GM18499 (cell line): Measurements from ENCODE around the gene FCAR.
"Not testable (repeated sequence)": the region's sequence is repeated elsewhere in the genome, so short reads cannot be mapped to it uniquely, and the experiment has no call there.

Experiments
- ATAC-seq: cut with Tn5 transposase; IDR thresholded peaks from one replicate; pipeline ENCODE4 v1.9.1; 2021; ENCODE audit warnings: moderate number of reproducible peaks; ENCODE audit not compliant: insufficient read depth, unreplicated experiment

The FCAR gene

DNA sequence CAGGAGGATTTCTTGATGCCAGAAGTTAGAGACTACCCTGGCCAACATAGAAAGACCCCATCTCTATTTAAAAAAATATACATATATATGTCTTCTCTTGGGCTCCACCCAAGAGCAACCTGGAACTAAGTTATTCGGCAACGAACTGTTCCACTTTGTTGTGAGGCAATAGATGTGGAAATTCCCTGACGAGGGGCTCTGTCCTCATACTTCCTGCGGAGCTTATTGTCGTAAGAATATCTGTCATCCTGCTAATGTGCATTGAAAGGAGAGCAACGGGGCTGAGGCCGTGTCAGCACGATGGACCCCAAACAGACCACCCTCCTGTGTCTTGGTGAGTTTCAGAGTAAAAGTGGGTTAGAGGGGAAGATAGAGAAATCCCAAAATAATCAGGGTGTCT, at the start of gene FCAR:
Gene FCAR (plus strand): TSS at position 246 of the 400 bp plus-strand sequence. CDS start 55 bp downstream, at position 301.
- ATAC-seq, result no peak

DNA sequence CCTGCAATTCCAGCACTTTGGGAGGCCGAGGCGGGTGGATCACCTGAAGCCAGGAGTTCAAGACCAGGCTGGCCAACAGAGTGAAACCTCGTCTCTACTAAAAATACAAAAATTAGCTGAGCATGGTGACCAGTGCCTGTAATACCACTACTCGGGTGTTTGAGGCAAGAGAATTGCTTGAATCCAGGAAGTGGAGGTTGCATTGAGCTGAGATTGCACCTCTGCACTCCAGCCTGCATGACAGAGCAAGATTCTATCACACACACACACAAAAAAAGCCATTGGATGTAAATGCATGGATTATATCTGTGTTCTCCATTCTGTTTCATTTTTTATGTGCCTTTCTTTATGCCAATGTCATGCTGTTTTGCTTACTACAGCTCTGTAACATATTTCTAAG, 49.6 kb upstream of the FCAR start:
- not testable (repeated sequence) for ATAC-seq

DNA sequence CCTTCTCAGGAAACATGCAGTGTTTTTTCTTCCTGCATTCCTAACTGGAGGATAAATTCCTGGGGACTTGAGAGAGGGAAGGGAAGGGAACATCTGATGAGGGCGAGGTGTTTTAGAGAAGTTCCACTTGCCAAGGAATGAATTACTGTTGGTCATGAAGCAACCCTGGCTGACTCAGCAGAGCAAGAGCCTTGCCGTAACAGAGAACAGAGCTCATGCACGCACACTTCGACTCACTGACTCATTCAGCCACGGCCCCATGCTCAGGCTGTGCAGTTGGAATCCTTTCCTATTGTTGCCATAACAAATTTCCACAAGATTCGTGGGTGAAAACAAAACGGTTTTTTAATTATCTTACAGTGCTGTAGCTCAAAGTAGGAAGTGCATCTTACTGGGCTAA, 48.7 kb upstream of the FCAR start:
- not testable (repeated sequence) for ATAC-seq

DNA sequence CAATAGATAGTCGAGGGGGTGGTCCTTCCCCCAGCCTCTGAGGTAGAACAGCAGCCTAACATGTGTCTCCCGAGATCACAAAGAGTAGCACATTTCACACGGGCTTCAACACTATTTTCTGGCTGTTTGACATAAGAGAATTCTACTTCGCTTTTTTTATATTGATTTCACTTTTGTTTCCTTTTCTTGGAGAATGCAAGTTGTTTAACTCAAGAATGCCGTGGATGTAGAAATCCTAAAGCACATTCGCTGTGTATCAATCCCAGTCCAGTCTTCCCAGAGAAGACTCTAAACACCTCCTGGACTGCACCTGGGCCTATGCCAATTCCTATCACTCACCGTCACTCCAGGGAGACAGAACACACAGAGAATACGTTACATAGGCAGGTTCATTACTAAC, 46.0 kb upstream of the FCAR start:
- ATAC-seq, result not testable (repeated sequence)

DNA sequence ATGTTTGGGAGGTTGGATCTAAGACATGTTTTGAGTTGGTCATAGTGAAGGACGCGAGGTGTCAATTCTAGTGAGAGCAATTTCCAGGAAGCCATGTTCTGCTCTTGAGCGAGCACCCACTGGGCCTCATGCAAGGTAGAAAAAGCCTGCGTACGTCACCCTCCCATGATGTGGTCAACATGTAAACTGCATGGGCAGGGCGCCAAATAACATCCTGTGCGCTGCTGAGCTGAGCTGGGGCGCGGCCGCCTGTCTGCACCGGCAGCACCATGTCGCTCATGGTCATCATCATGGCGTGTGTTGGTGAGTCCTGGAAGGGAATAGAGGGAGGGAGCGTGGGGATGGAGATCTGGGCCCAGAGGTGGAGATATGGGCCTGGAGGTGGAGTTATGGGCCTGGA, 41.5 kb upstream of the FCAR start, which contains the start of gene KIR2DS4:
Gene KIR2DS4 (plus strand): TSS at position 181 of the 400 bp plus-strand sequence.
- not testable (repeated sequence) for ATAC-seq

DNA sequence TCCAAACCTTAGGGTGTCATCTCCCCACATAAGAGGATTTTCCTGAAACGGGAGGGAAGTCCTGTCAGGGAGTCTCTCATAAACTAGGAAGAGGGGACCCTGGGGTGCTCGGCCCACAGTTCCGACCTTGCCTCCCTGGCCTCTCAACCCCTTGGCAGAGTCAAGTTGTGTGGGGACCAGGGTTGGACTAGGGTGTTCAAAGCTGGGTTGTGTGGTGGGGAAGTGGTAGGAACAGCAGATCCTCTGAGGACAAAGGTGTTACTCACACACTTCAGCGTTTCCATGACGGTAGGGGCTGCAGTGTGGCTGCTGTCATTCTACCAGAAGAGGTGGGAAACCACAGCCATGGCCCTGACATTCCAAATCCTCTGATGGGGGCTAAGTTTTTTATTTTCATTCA, 38.9 kb upstream of the FCAR start:
- not testable (repeated sequence) for ATAC-seq

DNA sequence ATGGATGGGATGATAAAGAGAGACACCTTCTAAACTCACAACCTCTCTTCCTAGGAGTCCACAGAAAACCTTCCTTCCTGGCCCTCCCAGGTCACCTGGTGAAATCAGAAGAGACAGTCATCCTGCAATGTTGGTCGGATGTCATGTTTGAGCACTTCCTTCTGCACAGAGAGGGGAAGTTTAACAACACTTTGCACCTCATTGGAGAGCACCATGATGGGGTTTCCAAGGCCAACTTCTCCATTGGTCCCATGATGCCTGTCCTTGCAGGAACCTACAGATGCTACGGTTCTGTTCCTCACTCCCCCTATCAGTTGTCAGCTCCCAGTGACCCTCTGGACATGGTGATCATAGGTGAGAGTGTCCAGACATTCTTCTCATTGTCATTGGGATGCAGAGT, 36.5 kb upstream of the FCAR start:
- not testable (repeated sequence) for ATAC-seq

DNA sequence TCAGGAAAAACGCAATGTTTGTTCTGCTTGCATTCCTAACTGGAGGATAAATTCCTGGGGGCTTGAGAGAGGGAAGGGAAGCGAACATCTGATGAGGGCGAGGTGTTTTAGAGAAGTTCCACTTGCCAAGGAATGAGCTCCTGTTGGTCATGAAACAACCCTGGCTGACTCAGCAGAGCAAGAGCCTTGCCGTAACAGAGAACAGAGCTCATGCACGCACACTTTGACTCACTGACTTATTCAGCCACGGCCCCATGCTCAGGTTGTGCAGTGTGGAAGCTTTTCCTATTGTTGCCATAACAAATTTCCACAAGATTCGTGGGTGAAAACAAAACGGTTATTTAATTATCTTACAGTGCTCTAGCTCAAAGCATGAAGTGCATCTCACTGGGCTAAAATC, 30.9 kb upstream of the FCAR start:
- ATAC-seq, result not testable (repeated sequence)

DNA sequence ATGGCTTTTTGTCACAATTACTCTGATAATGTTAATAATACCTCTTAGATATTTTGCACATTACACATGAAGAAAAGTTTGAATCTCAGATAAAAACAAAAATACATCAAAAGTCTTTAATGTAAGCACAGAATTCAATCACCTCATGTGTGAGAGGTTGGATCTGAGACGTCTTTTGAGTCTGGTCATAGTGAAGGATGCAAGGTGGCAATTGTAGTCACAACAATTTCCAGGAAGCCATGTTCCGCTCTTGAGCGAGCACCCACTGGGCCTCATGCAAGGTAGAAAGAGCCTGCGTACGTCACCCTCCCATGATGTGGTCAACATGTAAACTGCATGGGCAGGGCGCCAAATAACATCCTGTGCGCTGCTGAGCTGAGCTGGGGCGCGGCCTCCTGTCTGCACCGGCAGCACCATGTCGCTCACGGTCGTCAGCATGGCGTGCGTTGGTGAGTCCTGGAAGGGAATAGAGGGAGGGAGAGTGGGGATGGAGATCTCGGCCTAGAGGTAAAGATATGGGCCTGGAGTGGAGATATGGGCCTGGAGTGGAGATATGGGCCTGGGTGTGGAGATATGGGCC, 23.9 kb upstream of the FCAR start, which contains the start of gene KIR3DL2:
Gene KIR3DL2 (plus strand): TSS at position 383 of the 580 bp plus-strand sequence. CDS start 33 bp downstream, at position 416.
- not testable (repeated sequence) for ATAC-seq

DNA sequence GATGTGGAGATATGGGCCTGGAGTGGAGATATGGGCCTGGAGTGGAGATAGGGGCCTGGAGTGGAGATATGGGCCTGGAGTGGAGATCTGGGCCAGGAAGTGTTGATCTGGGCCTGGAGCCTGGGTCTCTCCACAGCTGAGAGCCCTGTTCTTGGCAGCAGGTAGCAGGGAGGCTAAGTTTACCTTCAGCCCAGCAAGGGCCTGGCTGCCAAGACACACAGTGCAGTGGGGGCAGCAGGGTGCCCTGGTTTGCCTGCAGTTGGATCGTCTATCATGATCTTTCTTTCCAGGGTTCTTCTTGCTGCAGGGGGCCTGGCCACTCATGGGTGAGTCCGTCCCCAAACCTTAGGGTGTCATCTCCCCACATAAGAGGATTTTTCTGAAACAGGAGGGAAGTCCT, 23.1 kb upstream of the FCAR start:
- no peak for ATAC-seq

DNA sequence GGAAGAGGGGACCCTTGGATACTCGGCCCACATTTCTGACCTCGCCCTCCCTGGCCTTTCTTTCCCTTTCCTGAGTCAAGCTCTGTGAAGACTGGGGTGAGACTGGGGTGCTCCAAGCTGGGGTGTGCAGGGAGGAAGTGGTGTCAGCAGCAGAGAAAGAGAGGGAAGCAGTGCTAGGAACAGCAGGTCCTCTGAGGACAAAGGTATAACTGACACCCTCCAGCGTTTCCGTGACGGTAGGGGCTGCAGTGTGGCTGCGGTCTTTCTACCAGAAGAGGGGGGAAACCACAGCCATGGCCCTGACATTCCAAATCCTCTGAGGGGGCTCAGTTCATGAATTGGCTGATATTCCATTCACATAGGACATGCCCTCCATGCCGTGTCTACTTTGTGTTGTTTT, 22.7 kb upstream of the FCAR start:
- no peak for ATAC-seq

DNA sequence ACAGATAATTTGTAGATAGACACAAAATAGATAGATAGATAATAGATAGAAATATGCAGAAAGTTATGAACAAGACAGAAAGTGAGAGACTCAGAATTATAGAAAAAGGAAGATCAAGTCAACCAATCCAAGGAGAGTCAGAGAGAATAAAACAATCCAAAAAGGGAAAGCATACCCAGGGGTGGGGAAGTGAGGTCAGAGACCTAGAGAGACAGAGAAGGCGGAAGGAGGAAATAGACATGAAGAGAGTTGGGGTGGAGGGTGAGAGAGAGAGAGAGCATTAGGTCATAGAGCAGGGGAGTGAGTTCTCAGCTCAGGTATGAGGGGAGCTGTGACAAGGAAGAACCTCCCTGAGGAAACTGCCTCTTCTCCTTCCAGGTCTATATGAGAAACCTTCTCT, 18.8 kb upstream of the FCAR start:
- not testable (repeated sequence) for ATAC-seq

DNA sequence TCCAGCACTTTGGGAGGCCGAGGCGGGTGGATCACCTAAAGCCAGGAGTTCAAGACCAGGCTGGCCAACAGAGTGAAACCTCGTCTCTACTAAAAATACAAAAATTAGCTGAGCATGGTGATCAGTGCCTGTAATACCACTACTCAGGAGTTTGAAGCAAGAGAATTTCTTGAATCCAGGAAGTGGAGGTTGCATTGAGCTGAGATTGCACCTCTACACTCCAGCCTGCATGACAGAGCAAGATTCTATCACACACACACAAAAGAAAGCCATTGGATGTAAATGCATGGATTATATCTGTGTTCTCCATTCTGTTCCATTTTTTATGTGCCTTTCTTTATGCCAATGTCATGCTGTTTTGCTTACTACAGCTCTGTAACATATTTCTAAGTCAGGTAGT, 15.6 kb upstream of the FCAR start:
- not testable (repeated sequence) for ATAC-seq

DNA sequence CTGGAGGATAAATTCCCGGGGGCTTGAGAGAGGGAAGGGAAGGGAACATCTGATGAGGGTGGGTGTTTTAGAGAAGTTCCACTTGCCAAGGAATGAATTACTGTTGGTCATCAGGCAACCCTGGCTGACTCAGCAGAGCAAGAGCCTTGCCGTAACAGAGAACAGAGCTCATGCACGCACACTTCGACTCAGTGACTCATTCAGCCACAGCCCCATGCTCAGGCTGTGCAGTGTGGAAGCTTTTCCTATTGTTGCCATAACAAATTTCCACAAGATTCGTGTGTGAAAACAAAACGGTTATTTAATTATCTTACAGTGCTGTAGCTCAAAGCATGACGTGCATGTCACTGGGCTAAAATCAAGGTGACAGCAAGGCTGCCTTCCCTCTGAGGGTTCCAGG, 14.6 kb upstream of the FCAR start:
- ATAC-seq, result not testable (repeated sequence)

DNA sequence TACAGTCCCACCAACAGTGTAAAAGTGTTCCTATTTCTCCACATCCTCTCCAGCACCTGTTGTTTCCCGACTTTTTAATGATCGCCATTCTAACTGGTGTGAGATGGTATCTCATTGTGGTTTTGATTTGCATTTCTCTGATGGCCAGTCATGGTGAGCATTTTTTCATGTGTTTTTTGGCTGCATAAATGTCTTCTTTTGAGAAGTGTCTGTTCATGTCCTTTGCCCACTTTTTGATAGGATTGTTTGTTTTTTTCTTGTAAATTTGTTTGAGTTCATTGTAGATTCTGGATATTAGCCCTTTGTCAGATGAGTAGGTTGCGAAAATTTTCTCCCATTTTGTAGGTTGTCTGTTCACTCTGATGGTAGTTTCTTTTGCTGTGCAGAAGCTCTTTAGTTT, 10.6 kb upstream of the FCAR start:
- not testable (repeated sequence) for ATAC-seq

DNA sequence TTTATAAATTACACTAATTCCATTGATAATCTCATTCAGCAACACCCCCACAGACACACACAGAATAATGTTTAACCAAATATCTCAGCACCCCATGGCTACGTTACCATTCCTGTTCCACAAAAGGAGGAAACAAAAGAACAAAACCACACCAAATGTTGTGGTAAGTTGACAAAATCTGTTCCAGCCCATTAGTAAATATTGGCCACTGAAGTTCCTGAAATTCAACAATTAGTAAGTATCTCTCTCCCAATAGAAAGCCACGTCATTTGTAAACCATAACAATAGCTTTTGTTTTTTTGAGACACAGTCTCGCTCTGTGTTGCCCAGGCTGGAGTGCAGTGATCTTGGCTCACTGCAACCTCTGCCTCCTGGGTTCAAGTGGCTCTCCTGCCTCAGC, 2.3 kb upstream of the FCAR start:
- ATAC-seq, result no peak

DNA sequence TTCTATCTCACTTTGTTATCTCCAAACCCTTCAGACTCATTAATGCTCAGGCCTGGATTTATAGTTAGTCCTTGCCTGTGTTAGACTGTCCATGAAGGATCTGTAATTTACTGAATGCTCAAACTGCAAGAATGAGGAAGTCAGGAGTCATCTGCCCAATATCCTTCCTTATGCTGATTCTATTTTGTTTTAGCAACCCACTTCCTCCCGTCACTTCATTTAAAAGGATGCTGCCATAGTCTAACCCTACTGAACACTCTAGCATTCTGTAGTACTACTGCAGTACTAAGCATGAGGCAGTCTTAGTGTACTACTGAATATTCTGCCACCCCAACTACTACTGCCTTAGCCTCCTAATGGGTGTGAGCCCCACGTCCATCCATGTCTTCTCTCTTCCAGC, 1.5 kb downstream of the FCAR start:
- ATAC-seq, result no peak

DNA sequence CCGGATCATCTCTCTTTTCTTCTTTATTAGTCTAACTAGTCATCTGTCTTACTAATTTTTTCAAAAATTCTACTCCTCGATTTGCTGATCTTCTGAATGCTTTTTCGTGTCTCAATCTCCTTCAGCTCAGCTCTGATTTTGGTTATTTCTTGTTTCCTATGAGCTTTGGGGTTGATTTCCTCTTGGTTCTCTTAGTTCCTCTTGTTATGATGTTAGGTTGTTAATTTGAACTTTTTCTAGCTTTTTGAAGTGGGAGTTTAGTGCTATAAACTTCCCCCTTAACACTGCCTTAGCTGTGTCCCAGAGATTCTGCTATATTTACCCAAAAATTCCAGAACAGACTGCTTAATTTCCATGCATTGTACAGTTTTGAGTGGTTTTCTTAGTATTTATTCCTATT, 3.4 kb downstream of the FCAR start:
- no peak for ATAC-seq

DNA sequence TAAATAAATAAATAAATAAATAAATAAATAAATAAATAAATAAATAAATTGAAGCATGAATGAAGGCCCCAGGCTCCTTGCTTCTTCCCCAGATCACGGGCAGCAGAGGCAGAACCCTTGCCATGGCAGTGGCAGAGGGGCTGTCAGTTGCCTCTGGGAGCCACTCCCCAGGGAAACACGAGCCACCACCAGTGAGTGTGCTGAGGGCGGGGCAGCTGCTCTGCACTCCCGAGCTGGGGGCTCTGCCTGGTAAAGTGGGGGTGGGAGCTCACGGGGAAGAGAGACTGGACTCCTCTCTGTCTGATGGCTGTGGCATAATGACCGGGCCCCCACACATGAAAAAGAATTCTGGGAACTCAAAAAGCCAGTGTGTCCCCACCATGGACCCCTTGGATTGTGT, 7.8 kb downstream of the FCAR start:
- ATAC-seq, result no peak

DNA sequence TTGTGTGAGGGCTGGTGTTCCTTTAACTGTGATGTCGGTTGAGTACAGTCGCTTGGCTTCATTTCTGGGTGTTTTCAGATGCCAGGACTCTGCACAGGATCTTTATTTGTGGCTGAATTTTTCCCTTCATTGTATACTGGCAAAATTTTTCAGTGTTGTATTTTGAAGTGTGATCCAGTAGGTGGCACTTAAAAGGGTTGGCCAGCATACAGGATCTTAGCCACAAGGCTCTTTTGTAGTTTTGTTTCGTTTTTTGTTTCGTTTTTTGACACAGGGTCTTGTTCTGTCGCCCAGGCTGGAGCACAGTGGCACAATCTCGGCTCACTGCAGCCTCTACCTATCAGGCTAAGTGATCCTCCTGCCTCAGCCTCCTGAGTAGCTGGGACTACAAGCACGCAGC, 8.7 kb downstream of the FCAR start:
- no peak for ATAC-seq

DNA sequence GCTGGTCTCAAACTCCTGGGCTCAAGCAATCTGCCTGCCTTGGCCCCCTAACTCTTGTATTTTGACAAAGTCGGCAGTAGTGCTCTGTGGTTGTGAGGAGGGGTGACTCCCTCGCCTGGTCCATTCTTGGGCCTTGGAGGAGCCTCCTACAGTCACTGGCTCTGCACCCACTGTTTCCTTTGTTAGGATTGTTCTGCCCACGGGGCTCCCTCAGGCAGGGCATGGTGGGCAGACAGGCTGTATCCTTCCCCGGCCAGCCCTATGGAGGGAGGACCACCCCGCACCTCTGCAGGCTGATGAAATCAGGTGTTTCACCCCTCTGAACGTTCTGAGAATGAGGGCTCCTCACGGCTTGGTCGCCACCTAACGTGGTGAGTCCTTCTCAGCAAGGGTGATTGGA, 9.2 kb downstream of the FCAR start:
- no peak for ATAC-seq

DNA sequence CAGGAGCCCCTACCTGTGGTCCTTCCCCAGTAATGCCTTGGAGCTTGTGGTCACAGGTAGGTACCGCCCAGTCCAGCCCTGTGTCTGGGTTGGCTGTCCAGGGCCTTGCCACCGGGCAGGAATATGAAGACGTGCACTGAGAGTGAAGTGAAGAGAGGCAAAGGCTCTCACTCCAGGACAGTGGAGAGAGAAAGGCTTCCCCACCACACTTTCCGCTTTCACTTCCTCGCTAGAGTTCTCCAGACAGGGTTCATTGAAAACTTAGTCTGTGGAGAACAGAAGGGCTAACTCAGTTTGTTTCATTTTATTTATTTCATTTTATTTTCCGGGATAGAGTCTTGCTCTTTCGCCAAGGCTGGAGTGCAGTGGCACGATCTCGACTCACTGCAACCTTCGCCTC, 14.2 kb downstream of the FCAR start:
- ATAC-seq, result no peak

DNA sequence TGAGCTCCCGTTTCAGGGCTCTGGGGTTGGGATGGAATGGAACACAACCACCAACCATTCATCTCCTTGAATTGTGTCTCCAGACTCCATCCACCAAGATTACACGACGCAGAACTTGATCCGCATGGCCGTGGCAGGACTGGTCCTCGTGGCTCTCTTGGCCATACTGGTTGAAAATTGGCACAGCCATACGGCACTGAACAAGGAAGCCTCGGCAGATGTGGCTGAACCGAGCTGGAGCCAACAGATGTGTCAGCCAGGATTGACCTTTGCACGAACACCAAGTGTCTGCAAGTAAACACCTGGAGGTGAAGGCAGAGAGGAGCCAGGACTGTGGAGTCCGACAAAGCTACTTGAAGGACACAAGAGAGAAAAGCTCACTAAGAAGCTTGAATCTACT, 15.5 kb downstream of the FCAR start:
- ATAC-seq, result no peak
